Globus pallidus (tissue), 1 donor: ENCODE data around the gene PDIK1L.

Experiments
- DNase-seq: peaks from one replicate; pipeline ENCODE4 v3.0.0-alpha.2; 2015; ENCODE audit warnings: low spot score

Gene PDIK1L

GRCh38 chr1:26155370-26156284 lies 44.0 kb downstream of the PDIK1L start:
- no peak for DNase-seq

DNA sequence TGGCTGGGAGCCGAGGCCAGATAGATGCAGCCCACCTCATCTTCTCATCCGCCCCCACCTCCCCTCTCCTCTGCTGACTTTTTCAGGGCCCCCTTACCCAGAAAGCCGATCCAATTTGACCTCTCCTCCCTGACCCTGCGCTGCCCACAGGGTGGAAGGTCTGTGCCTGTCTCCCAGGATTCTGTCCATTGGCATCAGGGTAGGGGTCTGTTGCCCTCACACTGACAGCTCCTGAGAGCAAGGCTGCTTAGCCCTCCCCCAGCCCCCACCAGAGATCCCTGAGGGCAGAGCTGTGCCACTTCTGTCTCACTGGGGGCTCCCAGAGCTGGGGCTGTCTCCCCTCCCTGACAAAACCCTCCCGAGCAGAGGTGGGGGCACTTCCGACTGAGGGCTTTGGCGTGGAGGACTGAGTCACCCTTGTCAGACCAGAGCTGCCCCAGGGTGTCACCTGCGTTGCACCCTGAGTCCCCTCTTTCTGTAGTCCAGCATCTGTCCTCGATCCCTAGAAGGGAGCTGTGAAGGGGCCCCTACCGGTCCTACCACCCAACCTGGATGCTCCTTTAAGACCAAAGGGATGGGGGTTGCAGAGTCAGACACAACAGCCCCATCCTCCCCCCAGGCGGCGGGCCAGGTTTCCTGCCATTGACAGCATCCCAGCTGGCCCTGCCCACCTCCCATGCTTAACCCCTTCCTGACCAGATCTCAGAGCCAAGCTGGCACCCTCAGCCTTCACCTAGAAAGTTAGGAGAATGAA lies 44.8 kb downstream of the PDIK1L start:
- DNase-seq: no peak

DNA sequence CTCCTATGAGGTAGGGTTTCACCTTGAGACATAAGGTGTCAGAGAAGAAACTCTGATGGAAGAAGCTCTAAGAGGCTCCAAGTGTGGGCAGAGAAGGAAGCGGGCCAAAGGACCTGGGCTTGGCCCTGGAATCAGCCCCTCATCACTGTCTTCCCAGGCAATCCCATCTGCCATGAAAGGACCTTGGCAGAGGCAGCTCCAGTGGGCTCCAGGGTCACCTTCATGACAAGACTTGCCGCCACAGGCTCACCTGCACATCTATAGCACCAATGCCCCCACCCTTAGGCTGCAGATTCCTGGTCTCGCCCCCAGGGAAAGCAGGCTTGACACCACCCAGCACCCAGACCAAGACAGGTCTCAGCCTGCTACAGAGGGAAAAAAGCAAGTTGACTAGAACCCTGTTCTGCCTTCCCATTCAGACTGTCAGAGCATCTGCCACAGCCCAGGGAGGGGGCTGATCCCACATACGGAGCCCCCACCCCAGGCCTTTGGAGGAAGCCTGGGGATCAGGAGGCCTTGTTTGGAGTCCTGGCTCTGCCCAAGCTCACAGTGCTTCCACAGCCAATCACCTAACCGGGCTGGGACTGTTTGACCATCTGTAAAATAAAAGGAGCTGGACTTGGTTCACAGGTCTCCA lies 46.8 kb downstream of the PDIK1L start:
- no peak for DNase-seq

DNA sequence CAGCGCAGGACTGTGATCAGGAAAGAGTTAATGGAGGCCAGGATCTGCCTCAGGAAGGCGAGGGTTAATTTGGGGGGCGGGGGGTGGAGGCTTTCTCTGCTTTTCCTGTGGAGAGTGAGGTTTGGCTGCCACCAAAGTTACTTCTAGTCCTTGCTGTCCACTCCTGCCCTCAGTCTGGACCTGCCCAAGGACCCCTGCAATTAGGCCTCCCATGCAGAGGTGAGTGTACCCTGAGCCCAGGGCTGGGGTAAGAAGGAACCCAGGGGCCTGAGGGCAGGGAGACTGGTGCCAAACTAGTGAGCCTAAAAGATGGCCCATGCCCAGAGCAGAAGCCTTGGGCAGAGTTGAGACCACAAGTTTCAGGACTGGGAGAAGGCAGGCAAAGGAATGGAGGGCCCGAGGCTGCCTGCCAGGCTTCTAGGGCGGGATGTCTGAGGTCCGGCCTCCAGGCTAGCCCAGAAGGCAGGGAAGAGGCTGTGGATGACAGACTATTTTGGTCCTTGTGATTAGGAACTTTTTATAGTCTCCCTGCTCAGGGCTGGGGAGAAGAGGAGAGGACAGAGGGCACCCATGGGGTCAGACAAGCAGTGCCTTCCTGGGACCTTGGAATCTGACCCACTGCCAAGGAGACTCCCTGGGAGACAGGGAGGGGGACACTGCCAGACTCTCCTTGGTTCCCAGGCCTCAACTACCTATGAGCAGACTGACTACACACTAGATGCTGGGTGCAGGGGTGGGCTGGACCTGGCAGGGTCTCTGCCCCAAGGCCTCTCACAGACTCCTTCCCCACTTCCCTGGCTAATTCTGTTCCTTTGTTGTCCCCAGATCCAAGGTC lies 47.5 kb downstream of the PDIK1L start, which contains the start of gene FAM110D:
Gene FAM110D (plus strand): TSS at position 172 of the 835 bp plus-strand sequence. CDS start 2,213 bp downstream, outside the sequence.
- DNase-seq: no peak

DNA sequence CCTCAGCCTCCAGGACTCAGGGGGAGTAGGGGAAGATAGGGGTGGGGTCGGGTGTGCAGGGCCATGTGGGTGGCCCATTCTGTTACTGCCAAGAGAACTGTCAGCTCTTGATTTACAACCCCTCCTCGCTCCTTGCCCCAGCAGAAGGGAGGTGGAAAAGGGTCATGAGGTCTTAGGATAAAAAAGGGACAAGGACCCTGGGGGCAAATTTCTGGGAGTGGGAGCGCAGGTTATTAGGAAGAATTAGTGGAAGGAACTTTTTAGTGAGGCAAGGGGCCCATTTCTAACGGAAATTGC lies 48.1 kb downstream of the PDIK1L start:
- no peak for DNase-seq

- DNase-seq: no peak
Observed at GRCh38 chr1:26160527-26161414, 49.1 kb downstream of the PDIK1L start.

DNA sequence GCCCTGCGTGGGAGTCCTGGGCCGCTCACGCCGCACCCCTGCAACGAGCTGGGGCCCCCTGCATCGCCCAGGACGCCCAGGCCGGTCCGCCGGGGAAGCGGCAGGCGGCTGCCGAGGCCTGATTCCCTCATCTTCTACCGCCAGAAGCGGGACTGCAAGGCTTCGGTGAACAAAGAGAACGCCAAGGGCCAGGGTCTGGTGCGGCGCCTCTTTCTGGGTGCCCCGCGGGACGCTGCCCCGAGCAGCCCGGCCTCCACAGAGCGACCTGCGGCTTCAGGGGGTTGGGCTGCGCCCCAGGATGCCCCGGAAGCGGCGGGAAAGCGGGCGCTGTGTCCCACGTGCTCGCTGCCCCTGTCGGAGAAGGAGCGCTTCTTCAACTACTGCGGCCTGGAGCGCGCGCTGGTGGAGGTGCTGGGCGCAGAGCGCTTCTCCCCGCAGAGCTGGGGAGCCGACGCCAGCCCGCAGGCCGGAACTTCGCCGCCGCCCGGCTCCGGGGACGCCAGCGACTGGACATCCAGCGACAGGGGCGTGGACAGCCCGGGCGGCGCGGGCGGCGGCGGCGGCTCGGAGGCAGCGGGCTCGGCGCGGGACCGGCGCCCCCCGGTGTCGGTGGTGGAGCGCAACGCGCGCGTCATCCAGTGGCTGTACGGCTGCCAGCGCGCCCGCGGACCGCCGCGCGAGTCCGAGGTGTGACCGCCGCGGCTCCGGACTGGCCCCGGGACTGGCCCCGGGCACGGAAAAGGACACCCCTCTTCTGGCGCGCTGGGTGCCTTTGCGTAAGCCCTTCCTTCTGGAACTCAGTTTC lies 50.0 kb downstream of the PDIK1L start:
- peak; percentile 32 for DNase-seq

DNA sequence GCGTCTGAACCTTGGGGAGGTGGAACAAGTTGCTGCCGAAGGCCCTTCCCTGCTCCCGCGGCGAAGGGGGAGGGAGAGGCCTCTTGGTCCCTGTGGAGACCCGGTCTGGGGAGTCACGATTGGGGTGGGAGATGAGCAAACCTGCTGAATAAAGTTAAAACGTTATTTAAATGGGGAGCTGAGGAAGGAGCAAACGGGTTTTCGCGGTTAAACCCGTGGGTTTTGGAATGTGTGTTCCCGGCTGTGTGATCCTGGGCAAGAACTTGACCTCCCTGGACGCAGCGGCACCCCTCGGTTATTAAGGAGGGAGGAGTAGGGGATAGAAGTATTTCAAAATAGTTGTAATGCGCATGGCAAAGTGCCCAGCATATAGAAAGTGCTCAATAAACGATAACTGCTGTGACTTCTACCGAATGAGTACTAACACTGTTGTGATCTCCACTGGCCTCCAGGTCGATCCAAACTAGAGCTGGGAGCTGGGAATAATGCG lies 50.6 kb downstream of the PDIK1L start:
- no peak for DNase-seq

DNA sequence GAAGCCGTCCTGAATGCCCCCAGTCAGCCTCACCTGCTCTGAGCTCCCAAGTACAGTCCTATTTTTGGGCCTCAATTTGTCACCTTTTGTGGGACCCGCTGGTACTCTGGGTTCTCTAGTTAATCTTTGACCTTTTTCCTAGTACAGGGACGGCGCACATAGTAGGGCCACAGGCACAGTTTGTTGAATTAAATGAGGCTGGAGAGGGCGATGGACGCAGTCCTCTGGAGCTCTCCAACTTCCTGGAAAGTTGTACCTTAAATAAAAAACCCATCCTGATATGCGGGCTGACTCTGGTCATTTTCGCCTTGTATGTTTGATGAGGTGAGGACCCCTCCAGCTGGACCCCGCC lies 52.0 kb downstream of the PDIK1L start:
- DNase-seq: no peak

- DNase-seq: no peak
Observed at GRCh38 chr1:26164036-26164860, 52.6 kb downstream of the PDIK1L start.

DNA sequence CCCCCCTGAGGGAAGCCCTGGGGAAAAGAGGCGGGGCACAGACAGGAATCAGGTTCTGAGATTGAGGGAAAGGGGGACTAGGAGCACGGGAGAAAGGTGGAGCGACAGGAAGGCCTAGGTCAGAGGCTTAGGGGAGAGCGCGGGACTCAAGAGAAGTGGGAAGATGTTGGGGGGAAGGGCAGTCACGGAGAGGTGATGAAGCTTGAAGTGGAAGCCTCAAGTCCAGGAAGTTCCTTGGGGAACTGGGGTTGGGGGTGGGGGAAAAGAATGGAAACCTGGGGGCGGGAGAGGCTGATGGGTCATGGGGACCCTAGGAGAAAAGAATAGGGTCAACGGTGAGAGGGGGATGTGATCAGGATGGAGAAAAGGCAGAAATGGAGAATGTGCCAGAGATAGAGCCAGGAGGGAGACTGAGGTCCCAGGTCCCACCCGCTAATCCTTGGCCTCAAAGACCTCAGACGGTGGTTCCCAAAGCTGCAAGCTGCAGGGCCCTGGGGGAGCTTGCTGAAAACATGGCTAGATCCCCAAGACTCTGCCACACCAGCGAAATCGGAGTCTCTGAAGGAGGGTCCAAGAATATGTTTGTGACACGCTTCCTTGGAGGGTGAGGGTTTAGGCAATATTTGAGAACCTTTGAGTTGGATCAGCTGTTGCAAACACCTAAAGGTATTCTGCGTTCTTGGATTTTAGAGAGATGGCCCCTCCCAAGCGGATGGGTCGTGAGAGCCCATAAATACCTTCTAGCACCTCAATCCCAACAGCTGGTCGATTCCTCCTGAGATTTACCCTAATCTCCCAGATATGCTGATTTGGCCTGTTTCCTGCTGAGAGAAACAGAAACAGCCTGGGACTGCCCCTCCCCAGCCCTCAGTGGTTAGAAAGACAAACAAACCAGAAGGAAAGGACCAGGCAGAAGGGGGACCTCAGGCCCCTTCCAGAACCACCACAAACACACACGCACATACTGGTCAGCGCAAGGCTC lies 53.5 kb downstream of the PDIK1L start:
- no peak for DNase-seq

DNA sequence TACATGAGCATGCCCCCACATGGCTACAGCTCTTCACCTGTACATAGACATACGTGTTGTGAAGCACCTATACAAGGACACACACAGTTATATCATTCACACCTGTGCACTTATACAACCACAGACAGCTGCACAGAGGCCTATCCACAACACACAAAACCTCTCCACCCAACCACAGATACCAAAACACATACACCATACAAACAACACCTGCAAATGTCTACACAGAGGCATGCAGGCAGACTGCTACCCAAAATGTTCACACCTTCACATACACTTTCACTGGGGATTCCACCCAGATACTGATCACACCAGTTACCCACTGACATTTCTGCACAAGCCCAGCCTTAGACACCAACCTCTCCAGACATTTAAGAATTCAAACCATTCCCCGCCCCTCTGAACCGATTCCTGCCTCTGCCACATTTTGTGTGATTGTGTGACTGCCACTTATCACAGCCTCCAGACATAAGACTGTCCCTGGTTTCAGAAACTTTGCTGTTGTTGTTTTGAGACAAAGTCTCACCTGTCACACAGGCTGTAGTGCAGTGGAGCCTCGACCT lies 55.2 kb downstream of the PDIK1L start:
- no peak for DNase-seq

- no peak for DNase-seq
Observed at GRCh38 chr1:26168410-26169197, 57.0 kb downstream of the PDIK1L start, which contains the start of gene C1orf232. Gene C1orf232 (minus strand): TSS chr1:26168963. CDS start chr1:26168499, 464 bp downstream.

GRCh38 chr1:26169198-26169554 lies 57.6 kb downstream of the PDIK1L start:
- no peak for DNase-seq

DNA sequence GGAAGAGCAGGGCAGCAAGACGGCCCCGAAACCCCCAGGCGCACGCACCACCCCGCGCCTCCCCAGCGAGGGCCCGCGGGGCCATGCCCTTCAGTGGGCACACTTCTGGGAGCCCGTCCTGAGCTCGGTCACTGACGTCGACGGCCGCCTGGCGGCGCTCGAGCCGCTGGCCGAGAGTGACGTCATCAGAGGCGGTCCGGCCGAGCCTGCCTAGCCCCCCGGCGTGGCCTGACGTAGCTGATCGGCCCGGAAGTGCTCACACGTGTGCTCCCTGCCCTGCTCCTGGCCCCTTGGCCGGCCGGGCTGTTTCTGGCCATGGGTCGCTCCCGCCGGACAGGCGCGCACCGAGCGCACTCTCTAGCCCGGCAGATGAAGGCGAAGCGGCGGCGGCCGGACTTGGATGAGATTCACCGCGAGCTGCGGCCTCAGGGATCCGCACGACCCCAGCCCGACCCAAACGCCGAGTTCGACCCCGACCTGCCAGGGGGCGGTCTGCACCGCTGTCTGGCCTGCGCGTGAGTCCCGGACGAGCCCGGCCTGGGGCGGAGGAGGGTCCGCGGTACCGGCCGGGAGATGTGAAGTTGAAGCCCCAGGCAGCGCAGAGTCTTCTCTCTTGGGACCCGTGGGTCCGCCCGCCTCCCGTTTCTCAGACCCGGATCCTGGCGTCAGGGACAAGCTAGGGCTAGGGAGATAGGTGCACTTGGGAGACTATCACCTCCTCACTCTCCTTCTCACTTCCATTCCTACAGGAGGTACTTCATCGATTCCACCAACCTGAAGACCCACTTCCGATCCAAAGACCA lies 58.2 kb downstream of the PDIK1L start, which contains the start of gene ZNF593:
Gene ZNF593 (plus strand): TSS at position 240 of the 803 bp plus-strand sequence. CDS start 76 bp downstream, at position 316.
- DNase-seq: peak; percentile 91

DNA sequence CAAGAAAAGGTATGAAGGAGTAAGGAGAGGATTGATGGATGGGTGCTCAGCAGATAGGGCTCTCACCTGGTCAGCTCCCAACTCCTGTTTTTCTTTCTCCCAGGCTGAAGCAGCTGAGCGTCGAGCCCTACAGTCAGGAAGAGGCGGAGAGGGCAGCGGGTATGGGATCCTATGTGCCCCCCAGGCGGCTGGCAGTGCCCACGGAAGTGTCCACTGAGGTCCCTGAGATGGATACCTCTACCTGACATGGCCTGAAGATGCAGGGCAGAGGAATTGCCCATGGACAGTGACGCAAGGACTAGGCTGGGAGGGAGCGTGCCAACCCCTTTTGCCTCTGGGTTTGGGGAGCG lies 58.8 kb downstream of the PDIK1L start:
- no peak for DNase-seq
